ENCODE results near the gene SPATA31C2. TPM values are rescaled to one million over a fixed set of nuclear protein-coding genes. Genes with fewer than 3 reads are reported as not detected.
A peak's percentile ranks its signal among the peaks of the same experiment; 100 is the strongest.

Gene SPATA31C2
- total and polyA plus RNA-seq, 2 donors from 2014 or later = not detected

- no peak for TF ChIP-seq CTCF (IDR thresholded peaks at IDR 0.05; ENCODE audit: borderline replicate concordance, extremely low read depth, insufficient read depth)
- Histone ChIP-seq H3K27ac (ENCODE audit: low read depth in 2 of 2, low read length in 2 of 2) (no peak overlapping the region), H3K4me1 (ENCODE audit: control insufficient read depth in 2 of 3, insufficient read depth in 2 of 3, low read depth in 1 of 3, low read length in 3 of 3) (no peaks in the 10 kb centered on the region), H3K36me3 (ENCODE audit: control insufficient read depth in 2 of 3, insufficient read depth in 3 of 3, low read length in 3 of 3) (no peaks in the 10 kb centered on the region), H3K9ac (ENCODE audit: low read length in 3 of 3) (no peak overlapping the region), H3K9me3 (ENCODE audit: control insufficient read depth in 2 of 3, insufficient read depth in 1 of 3, low read length in 3 of 3) (no peaks in the 10 kb centered on the region), H3K4me3 (ENCODE audit: low read length in 3 of 3) (no peak overlapping the region), H3K27me3 (ENCODE audit: control insufficient read depth, insufficient read depth, low read length) (no peaks in the 10 kb centered on the region)
- DNase-seq = no peak
- no peak for FAIRE-seq
- intact Hi-C loops (cut with DNase I) = no loop called here
These were observed 40.8 kb upstream of the SPATA31C2 start for GRCh38 chr9:88179062-88179521.

DNA sequence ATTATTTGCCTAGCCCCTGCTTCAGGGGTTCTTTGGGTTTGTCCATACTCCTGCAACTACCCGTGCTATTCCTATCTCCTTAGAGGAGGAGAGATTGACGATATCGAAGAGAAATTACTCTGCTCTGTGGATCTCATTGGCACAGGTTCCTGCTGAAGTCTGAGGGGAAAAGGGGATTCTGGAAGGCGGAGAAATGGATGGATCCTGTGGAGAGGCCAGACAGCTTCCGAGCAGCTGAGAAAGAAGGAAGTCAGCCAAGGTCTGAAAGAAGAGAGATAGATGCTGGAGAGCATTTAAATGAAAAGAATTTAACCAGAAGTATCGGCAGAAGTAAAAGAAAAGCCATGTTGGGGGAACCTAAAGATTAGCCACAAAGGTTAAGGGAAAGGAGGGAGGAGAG is 40.4 kb upstream of the SPATA31C2 start:
- Histone ChIP-seq H3K9ac (ENCODE audit: low read length in 3 of 3) (no peak overlapping the region), H3K27ac (ENCODE audit: low read depth in 2 of 2, low read length in 2 of 2) (no peak overlapping the region), H3K36me3 (ENCODE audit: control insufficient read depth in 2 of 3, insufficient read depth in 3 of 3, low read length in 3 of 3) (no peaks in the 10 kb centered on the region), H3K4me3 (ENCODE audit: low read length in 3 of 3) (no peak overlapping the region), H3K27me3 (ENCODE audit: control insufficient read depth, insufficient read depth, low read length) (no peaks in the 10 kb centered on the region), H3K4me1 (ENCODE audit: control insufficient read depth in 2 of 3, insufficient read depth in 2 of 3, low read depth in 1 of 3, low read length in 3 of 3) (no peaks in the 10 kb centered on the region), H3K9me3 (ENCODE audit: control insufficient read depth in 2 of 3, insufficient read depth in 1 of 3, low read length in 3 of 3) (no peaks in the 10 kb centered on the region)
- FAIRE-seq (no peak), DNase-seq (no peak)
- intact Hi-C loops (cut with DNase I) = no loop called here
- TF ChIP-seq CTCF (IDR thresholded peaks at IDR 0.05; ENCODE audit: borderline replicate concordance, extremely low read depth, insufficient read depth) = no peak

DNA sequence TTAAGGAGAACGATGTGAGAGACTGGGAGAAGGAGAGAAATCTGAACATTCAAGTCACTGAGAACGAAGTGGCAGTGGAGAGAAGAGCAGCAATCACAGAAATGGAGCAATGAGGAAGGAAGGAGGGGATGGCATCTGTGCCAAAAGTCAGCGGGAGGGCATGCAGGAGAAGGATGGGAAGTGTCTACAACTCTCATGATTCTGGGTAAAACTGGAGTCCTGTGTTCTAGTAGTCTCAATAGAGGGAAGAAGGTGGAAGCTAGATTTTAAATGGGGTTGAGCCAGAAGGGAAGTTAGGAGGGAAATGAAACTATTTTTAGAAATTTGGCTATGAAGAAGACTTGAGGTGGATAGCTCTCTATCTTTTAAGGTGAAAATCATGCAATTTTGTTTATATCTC is 39.1 kb upstream of the SPATA31C2 start:
- intact Hi-C loops (cut with DNase I) = no loop called here
- TF ChIP-seq CTCF (IDR thresholded peaks at IDR 0.05; ENCODE audit: borderline replicate concordance, extremely low read depth, insufficient read depth) = no peak
- no peaks in the 10 kb centered on the region for H3K4me1 ChIP-seq (ENCODE audit: control insufficient read depth in 2 of 3, insufficient read depth in 2 of 3, low read depth in 1 of 3, low read length in 3 of 3)
- H3K9ac ChIP-seq (ENCODE audit: low read length in 3 of 3) = no peak overlapping the region
- FAIRE-seq (no peak), DNase-seq (no peak)
- no peak overlapping the region for H3K4me3 ChIP-seq (ENCODE audit: low read length in 3 of 3)
- no peaks in the 10 kb centered on the region for H3K27me3 ChIP-seq (ENCODE audit: control insufficient read depth, insufficient read depth, low read length)
- H3K9me3 ChIP-seq (ENCODE audit: control insufficient read depth in 2 of 3, insufficient read depth in 1 of 3, low read length in 3 of 3) = no peaks in the 10 kb centered on the region
- H3K27ac ChIP-seq (ENCODE audit: low read depth in 2 of 2, low read length in 2 of 2) = no peak overlapping the region
- no peaks in the 10 kb centered on the region for H3K36me3 ChIP-seq (ENCODE audit: control insufficient read depth in 2 of 3, insufficient read depth in 3 of 3, low read length in 3 of 3)

- intact Hi-C loops (cut with DNase I) = no loop called here
These were observed 36.0 kb upstream of the SPATA31C2 start for GRCh38 chr9:88174324-88174723.

More at GRCh38 chr9:88174324-88174723, 36.0 kb upstream of the SPATA31C2 start:
- Histone ChIP-seq H3K27me3 (ENCODE audit: control insufficient read depth, insufficient read depth, low read length) (no peaks in the 10 kb centered on the region), H3K9me3 (ENCODE audit: control insufficient read depth in 2 of 3, insufficient read depth in 1 of 3, low read length in 3 of 3) (no peaks in the 10 kb centered on the region), H3K9ac (ENCODE audit: low read length in 3 of 3) (no peak overlapping the region), H3K27ac (ENCODE audit: low read depth in 2 of 2, low read length in 2 of 2) (no peak overlapping the region), H3K4me1 (ENCODE audit: control insufficient read depth in 2 of 3, insufficient read depth in 2 of 3, low read depth in 1 of 3, low read length in 3 of 3) (no peaks in the 10 kb centered on the region), H3K4me3 (ENCODE audit: low read length in 3 of 3) (no peak overlapping the region), H3K36me3 (ENCODE audit: control insufficient read depth in 2 of 3, insufficient read depth in 3 of 3, low read length in 3 of 3) (no peaks in the 10 kb centered on the region)
- peak; percentile 14 for TF ChIP-seq CTCF (IDR thresholded peaks at IDR 0.05; ENCODE audit: borderline replicate concordance, extremely low read depth, insufficient read depth)
- FAIRE-seq = no peak
- peak in 2 of 5 donors; percentile 13 to 33 for DNase-seq
